Muscle of arm (tissue), 12 donors: ENCODE data around the gene LRRC28. TPM values are rescaled to one million over a fixed set of nuclear protein-coding genes. Genes with fewer than 3 reads are reported as not detected.

Experiments
- DNase-seq: peaks from one replicate; pipeline ENCODE4 v3.0.0-alpha.2; 2013
- polyA plus RNA-seq, 12 donors: library from polyadenylated mRNA; unstranded; fragments of 120-200 nt; gene quantifications; one replicate each; pipeline ENCODE4 v1.2.1, GENCODE V29; 2013; ENCODE audit not compliant: insufficient read length in 12 of 12

The LRRC28 gene
- polyA plus RNA-seq, 12 donors: 17.3 to 27.3 (median 20.3) TPM; not detected in 1

GRCh38 chr15:99340347-99340746, 89.1 kb downstream of the LRRC28 start:
- DNase-seq: no peak

DNA sequence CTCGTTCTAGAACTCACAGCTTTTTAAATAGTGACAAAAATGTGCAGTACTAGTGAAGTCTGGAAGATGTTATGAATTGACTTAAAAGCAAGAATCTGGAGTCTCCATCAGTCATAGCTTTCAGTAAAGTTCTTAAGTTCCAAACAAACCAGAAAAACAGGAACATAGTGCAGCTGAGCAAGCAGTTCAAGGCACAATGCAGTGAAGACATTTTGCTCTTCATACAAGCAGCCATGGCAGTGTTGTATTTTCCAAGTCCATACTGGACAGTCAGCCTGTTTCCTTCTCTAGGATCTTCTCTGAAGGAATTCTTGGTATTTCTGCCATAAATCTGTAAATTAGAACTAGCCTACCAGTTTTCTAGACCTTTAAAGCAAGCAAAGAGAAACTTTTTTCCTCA, 90.5 kb downstream of the LRRC28 start:
- no peak for DNase-seq

GRCh38 chr15:99343208-99343607, 91.9 kb downstream of the LRRC28 start:
- DNase-seq: no peak

DNA sequence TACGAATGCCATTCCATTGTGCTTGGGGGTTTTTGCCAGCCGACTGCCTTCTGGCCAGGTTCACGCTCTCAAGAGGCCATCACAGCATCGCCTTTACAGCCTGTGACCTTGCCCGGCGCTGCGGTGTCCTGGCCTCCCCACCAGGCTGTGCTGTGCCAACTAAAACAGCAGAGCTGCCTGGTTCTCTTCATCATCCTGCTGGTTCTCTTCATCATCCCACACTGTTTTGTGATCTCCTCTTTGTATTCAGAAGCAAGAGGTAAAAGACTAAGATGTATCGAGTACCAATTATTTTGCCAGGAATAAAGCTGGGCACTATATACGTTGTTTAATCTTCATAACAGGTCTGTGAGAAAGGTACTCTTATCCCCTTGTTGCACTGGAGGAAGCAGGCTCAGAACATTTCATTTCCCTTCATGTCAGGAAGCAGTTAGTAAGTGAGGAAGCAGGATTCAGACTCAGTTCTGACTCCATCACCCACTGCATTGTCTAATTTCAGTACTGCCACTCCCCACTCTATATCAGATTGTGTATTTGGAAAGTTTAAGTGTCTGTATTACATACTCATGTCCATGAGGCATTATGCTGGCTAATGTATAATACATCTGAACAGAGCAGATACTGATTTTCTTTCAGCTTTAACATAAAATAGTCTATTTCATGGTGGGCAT, 92.7 kb downstream of the LRRC28 start:
- DNase-seq: no peak

DNA sequence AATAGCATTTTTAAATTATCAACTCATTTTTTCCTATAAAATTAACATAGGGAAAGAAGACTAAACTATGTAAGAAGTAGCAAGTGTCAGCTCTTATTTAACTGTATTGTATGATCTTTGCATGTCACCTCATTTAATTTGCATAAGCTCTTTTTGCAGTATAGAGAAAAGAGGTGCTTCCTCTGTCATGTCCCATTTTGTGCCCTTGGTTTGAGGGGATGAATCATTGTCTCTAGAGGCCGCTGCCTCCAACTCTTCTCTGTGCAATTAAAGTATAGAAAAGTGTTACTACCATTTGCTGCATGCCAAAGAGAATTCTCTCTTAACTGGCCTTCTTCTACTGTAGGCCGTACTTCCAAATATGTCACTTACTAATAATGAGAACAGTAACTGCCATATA, 93.4 kb downstream of the LRRC28 start:
- DNase-seq: no peak

GRCh38 chr15:99345242-99345641, 94.0 kb downstream of the LRRC28 start:
- DNase-seq: no peak

GRCh38 chr15:99345832-99346462, 94.7 kb downstream of the LRRC28 start:
- DNase-seq: no peak

DNA sequence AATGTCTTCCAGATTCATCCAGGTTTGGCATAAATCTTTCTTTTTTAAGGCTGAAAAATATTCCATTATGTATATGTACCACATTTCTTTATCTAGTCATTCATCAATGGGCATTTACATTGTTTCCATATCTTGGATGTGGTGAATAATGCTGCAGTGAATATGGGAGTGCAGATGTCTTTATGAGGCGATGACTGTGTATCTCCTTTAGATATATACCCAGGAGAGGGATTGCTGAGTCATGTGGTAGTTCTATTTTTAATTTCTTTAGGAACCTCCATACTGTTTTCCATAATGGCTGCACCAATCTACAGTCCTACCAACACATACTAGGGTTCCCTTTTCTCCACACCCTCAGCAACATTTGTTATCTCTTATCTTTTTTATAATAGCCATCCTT, 96.3 kb downstream of the LRRC28 start:
- no peak for DNase-seq

GRCh38 chr15:99348412-99348811, 97.1 kb downstream of the LRRC28 start:
- no peak for DNase-seq

GRCh38 chr15:99350408-99350807, 99.1 kb downstream of the LRRC28 start:
- no peak for DNase-seq

DNA sequence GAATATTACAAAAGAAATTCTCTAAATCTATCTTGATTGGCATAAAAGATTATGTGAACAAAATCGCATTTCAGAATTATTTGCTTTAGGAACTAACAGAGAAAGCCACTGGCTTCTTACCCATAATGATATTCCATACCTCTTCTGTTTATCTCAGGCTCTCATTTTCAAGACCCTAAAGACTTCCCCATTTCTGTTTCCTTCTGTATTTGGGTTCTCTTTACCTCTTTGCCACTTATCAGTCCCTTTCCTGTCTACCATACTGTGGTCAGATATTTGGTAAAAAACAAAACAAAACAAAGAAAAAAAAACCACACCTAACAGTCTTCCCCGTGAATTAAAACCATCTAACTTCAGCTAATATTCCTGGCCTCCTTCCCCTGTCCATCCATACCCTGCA, 108.5 kb downstream of the LRRC28 start:
- no peak for DNase-seq

GRCh38 chr15:99361545-99362185, 110.4 kb downstream of the LRRC28 start:
- DNase-seq: no peak

DNA sequence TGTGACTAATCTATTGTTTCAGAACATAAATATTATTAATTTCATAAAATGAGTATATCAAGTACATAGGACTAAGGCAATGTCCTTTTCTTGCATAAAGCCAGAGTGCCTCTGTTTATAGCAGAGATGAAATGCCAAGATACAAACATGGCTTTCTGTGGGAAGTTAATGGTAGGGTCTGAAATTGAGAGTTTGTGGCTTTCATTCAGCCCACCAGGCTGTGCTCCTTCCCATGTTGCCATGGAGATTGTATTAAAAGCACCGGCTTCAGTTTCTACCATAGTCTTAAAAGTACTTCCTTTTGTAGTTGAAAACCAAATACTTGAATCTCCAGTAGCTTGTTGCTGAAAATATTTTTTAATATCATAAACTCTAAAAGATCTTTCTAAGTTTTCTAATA, 114.0 kb downstream of the LRRC28 start:
- no peak for DNase-seq

DNA sequence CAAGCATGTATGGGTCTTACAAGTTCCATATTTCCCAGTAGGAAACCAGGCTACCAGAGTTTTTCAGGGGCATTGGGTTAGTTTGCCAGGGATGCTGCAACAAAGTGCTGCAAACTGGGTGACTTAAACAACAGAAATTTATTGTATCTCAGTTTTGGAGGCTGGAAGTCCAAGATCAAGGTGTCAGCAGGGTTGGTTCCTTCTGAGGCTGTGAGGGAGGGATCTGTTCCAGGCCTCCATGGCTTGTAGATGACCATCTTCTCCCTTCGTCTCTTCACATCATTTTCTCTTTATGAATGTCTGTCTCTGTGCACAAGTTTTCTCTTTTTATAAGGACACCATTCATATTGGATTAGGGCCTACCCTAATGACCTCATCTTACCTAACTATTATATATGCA, 114.7 kb downstream of the LRRC28 start:
- DNase-seq: no peak

DNA sequence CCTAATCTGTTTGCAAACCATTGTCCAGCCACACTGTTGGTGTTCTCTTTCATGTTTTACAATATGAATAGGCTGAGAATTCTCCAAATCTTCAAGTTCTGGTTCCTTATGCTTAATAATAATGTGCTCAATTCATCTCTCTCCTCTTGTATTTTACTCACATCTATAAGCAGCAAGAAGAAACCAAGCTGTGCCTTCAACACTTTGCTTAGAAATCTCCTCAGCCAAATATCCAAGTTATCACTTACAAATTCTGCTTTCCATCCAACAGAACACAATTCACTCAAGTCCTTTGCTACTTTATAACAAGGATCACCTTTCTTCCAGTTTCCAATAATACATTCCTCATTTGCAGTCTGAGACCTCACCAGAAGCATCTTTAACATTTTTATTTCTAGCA, 117.5 kb downstream of the LRRC28 start:
- DNase-seq: no peak

GRCh38 chr15:99369196-99369595, 117.9 kb downstream of the LRRC28 start:
- no peak for DNase-seq

DNA sequence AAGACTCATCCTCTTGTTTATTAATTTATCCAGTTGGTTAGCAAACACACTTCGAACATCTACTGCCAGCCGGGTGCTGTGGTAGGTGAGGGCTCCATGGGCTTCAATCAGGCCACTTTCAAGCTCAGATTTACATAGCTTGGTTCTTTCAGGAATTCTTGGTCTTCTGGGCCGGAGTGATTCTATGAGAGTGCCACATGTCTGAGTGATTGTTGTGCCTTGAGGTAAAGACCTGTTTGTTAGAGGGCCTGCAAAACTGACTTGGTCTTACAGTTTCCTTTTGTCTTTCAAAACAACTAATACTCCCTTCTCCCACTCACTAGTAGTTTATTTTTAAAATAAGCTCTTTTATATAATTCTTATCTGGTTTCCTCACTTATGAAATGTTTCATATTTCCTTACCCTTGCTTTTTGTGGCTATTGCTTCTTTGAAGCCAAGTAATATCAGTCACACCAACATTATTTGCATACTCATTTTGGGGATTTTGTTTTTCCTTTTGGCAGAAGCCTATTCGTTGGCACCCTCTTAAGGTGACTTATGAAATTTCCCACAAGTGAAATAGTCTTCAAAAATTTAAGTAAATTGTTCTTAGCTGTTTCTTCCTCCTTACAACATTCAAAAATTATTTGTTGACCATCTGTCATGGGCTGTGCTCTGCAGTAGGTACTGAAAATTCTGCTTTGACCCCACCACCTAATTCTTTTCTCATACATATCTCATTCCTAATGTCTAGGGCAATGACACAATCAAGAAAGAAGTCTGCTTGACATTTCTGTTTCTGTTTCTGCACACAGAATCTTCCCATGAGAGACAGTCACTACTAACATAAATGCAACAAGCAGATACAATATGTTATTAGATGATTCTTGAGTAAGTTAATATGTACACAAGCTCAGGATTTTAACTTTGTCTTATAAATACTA, 120.2 kb downstream of the LRRC28 start:
- DNase-seq: no peak

- DNase-seq: no peak
Measured at GRCh38 chr15:99385005-99385669, 133.9 kb downstream of the LRRC28 start.

DNA sequence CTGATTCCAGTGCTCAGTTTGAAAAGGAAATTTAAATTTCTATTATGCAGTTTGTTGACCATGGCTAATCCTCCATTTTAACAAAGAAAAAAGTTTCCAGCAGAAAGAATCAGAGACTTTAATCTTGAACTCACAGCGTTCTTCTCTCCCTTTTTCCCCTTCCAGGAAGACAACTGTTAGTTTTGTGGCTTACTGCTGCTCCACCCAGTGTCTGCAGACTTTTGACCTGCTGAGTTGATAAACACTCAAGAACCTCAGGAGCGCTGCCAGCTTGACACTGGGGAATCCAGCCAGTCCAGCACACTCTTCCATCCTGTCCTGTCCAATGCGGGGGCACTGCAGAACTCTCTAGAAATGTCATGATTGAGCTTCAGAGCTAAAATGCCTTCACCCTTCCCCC, 134.6 kb downstream of the LRRC28 start:
- no peak for DNase-seq

DNA sequence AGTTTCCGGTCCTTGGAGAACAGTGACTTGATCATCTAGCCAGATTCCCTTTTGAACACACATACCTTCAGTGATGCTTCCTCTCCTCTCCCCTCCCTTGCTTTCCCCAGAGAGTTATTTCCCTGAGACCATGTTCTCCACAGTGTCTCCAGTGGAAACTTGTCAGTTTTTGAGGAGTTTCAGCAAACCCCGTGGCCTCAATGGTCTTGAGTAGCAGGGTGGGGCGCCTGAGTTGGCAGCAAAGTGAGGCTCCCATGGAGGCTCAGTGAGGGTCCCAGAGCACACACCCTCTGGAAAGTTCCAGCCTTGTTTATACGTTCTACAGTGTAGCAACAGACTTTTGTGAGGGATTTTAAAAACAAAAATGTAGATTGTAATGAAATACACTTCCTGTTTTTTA, 135.1 kb downstream of the LRRC28 start:
- no peak for DNase-seq

GRCh38 chr15:99387421-99388168, 136.3 kb downstream of the LRRC28 start:
- no peak for DNase-seq
